Measurements from ENCODE around the gene WDR70. TPM values are rescaled to one million over a fixed set of nuclear protein-coding genes. Genes with fewer than 3 reads are reported as not detected.
"Not testable (repeated sequence)": the region's sequence is repeated elsewhere in the genome, so short reads cannot be mapped to it uniquely, and the experiment has no call there.

Gene WDR70
- total and polyA plus RNA-seq, 7 donors: 8.4 to 36.4 (median 25.5) TPM

DNA sequence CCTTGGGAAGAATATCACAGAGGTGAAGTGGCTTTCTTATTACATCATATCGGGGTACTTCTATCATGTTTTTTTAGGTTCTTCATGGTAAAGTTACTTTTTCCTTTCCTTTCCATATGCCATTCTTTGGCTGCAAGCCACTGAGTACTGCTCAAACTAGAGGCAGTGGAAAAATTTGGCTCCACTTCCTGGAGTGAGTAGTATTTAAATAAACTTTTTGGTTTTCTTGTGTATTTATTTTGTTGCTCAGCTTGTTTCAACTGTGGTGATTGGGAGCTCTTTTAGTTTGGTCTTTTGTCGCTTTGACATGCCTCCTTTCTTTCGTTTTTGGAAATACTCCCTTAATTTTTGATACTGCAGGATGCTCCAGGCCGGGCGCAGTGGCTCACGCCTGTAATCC, 69.8 kb downstream of the WDR70 start:
- TF ChIP-seq POLR2AphosphoS5 (IDR thresholded peaks at IDR 0.05) (no peak), EP300 (IDR thresholded peaks at IDR 0.05) (no peak)
- TF ChIP-seq, protein P1, sequence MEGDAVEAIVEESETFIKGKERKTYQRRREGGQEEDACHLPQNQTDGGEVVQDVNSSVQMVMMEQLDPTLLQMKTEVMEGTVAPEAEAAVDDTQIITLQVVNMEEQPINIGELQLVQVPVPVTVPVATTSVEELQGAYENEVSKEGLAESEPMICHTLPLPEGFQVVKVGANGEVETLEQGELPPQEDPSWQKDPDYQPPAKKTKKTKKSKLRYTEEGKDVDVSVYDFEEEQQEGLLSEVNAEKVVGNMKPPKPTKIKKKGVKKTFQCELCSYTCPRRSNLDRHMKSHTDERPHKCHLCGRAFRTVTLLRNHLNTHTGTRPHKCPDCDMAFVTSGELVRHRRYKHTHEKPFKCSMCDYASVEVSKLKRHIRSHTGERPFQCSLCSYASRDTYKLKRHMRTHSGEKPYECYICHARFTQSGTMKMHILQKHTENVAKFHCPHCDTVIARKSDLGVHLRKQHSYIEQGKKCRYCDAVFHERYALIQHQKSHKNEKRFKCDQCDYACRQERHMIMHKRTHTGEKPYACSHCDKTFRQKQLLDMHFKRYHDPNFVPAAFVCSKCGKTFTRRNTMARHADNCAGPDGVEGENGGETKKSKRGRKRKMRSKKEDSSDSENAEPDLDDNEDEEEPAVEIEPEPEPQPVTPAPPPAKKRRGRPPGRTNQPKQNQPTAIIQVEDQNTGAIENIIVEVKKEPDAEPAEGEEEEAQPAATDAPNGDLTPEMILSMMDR (IDR thresholded peaks at IDR 0.05): no peak
- Histone ChIP-seq H3K9me3 (no peaks in the 10 kb centered on the region), H3K36me3 (peaks cover 0 to 8% (median 0%) of the 10 kb centered on the region in 4 donors), H3K4me3 (no peak overlapping the region), H3K27ac (no peak overlapping the region), H3K27me3 (no peaks in the 10 kb centered on the region), H3K4me1 (no peaks in the 10 kb centered on the region)
- 95 to 96% methylated on average over 6 of the region's 6 CpGs for WGBS, 2 donors
- intact Hi-C loops (cut with DNase I): no loop called here
- no peak for DNase-seq

DNA sequence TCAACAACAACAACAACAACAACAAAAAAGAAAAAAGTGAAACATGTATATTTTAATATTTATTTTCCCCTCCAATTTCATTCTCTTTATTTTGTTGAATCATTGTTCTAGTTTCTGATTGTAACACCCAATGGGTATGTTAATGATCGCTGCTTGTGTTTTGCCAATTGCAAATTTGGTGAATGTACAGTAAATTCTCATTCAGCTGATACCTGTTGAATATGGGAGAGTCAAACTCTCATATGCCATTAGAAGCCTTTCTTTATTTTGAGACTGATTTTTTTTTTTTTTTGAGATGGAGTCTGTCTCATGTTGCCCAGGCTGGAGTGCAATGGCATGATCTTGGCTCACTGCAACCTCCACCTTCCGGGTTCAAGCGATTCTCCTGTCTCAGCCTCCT, 72.9 kb downstream of the WDR70 start:
- H3K9me3 ChIP-seq; DNase-seq; H3K27me3 ChIP-seq; H3K27ac ChIP-seq; H3K4me1 ChIP-seq; H3K36me3 ChIP-seq; H3K4me3 ChIP-seq; intact Hi-C loops (cut with DNase I): not testable (repeated sequence)
- WGBS, 2 donors: 95 to 100% methylated on average over 3 of the region's 3 CpGs

DNA sequence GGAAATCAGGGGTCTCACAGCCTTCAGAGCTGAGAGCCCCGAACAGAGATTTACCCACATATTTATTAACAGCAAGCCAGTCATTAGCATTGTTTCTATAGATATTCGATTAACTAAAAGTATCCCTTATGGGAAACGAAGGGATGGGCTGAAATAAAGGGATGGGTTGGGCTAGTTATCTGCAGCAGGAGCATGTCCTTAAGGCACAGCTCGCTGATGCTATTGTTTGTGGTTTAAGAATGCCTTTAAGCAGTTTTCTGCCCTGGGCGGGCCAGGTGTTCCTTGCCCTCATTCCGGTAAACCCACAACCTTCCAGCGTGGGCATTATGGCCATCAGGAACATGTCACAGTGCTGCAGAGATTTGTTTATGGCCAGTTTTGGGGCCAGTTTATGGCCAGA, 74.1 kb downstream of the WDR70 start:
- H3K27ac ChIP-seq; H3K27me3 ChIP-seq; H3K36me3 ChIP-seq; intact Hi-C loops (cut with DNase I); H3K4me1 ChIP-seq; H3K4me3 ChIP-seq; DNase-seq; H3K9me3 ChIP-seq: not testable (repeated sequence)
- 98 to 99% methylated on average over 6 of the region's 7 CpGs for WGBS, 2 donors

DNA sequence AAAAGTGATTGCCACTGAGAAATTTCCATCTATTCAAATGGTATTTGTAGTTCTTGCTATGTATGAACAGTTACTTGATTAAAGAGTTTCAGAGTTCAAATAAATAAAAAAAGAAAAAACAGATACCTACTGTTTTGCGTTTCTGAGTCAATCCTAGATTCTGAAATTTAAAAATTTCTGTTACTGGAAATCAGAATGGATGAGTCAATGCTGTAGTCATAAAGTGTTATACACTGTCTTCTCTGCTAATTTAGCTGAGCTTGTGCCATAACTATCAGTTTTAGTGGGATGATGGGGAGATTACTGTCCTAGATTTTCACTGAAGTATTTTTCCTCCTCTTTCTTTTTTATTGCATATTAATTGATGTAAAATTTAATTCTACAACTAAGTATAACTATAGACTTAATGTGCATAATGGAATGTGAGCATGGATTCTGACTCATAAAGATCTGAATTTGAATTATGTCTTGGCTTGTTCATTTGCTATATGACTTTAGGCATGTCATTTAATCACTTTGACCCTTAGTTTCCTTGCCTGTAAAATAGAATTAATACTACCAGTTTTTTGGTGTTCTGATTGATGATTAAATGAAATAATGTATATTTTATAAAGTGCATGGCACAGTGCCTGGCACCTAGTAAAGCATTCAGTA, 75.4 kb downstream of the WDR70 start:
- DNase-seq; intact Hi-C loops (cut with DNase I); H3K27me3 ChIP-seq; H3K27ac ChIP-seq; H3K36me3 ChIP-seq; H3K4me1 ChIP-seq; H3K9me3 ChIP-seq; H3K4me3 ChIP-seq: not testable (repeated sequence)
- WGBS, 2 donors: 73 to 90% methylated on average over 1 of the region's 1 CpG

DNA sequence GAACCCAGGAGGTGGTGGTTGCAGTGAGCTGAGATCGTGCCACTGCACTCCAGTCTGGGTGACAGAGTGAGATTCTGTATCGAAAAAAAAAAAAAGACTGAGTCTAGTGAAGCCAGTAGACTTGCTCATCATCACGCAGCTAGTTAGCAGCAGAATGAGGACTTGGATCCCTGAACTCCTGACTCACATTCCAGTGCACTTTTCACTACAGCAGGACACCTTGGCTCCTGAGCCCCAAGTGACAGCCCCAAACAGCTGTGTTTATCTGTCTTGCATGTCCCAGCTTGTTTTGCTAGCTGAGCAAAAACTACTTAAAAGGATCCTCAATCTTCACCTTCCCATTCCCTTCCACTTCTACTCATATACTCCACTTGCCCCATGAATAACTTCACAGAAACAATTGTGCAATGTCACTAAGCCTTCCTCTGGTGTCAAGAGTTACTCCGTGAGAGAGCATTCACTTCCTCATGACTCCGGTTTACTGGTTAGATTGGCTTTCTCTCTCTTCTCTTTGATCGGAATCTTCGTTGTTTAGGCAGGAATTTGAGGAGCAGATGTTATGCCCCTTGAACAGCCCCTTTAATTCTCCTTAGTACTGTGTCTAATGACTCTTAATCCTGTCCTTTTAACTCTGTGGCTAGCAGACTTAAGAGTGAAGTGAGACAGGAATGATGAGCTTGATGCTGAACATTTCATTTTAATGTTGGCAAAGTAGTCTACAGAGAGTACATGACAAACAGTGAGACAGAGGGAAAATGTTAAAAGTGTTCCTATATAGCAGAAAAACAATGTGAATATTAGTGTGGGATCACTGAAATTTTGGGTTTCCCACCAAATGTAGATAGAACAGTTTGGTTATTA, 84.3 kb downstream of the WDR70 start:
- DNase-seq; H3K36me3 ChIP-seq; H3K27me3 ChIP-seq; H3K4me1 ChIP-seq; intact Hi-C loops (cut with DNase I); H3K9me3 ChIP-seq; H3K27ac ChIP-seq; H3K4me3 ChIP-seq: not testable (repeated sequence)
- WGBS, 2 donors: 92% methylated on average over 7 of the region's 7 CpGs

GRCh38 chr5:37464581-37464980, 85.5 kb downstream of the WDR70 start:
- DNase-seq; H3K4me1 ChIP-seq; H3K36me3 ChIP-seq; H3K27me3 ChIP-seq; intact Hi-C loops (cut with DNase I); H3K4me3 ChIP-seq; H3K27ac ChIP-seq; H3K9me3 ChIP-seq: not testable (repeated sequence)
- 71 to 81% methylated on average over 2 of the region's 2 CpGs for WGBS, 2 donors

- H3K36me3 ChIP-seq; DNase-seq; H3K9me3 ChIP-seq; H3K4me3 ChIP-seq; intact Hi-C loops (cut with DNase I); H3K4me1 ChIP-seq; H3K27ac ChIP-seq; H3K27me3 ChIP-seq: not testable (repeated sequence)
- 92 to 93% methylated on average over 1 of the region's 1 CpG for WGBS, 2 donors
Observed at GRCh38 chr5:37469383-37469782, 90.3 kb downstream of the WDR70 start.

GRCh38 chr5:37471666-37472197, 92.6 kb downstream of the WDR70 start:
- no peak overlapping the region for H3K27ac ChIP-seq
- H3K36me3 ChIP-seq: no peaks in the 10 kb centered on the region
- H3K9me3 ChIP-seq: peaks cover 0 to 5% (median 1%) of the 10 kb centered on the region in 4 donors
- no peaks in the 10 kb centered on the region for H3K4me1 ChIP-seq
- no peaks in the 10 kb centered on the region for H3K27me3 ChIP-seq
- DNase-seq: no peak
- no peak overlapping the region for H3K4me3 ChIP-seq
- WGBS, 2 donors: 50 to 63% methylated on average over 3 of the region's 3 CpGs
- intact Hi-C loops (cut with DNase I): no loop called here
- no peak for TF ChIP-seq EP300 (IDR thresholded peaks at IDR 0.05)
- TF ChIP-seq POLR2A (IDR thresholded peaks at IDR 0.05): no peak
- TF ChIP-seq, protein P1 (IDR thresholded peaks at IDR 0.05): no peak
- no peak for TF ChIP-seq POLR2AphosphoS5 (IDR thresholded peaks at IDR 0.05)

Data from sigmoid colon (tissue), 7 donors.